Natural killer cell (primary cell): ENCODE measurements around the gene FOXN3. TPM values are rescaled to one million over a fixed set of nuclear protein-coding genes. Genes with fewer than 3 reads are reported as not detected.
"Not testable (repeated sequence)": the region's sequence is repeated elsewhere in the genome, so short reads cannot be mapped to it uniquely, and the experiment has no call there.

Source experiments
- ATAC-seq, 3 donors: fragments of 150-1000 bp in 2 of 3; fragments of 200-7000 bp in 1 of 3; cut with Tn5 transposase; 1 replicate in 1 of 3; 2 replicates in 2 of 3; pipeline ENCODE4 v1.10.0; 2021; ENCODE audit warnings: mild to moderate bottlenecking in 2 of 3, moderate library complexity in 2 of 3
- DNase-seq, 2 donors: peaks; one replicate each; pipeline versions ENCODE4 v3.0.0 to v3.0.0-alpha.2; 2013 to 2021; ENCODE audit warnings: mixed read lengths in 1 of 2
- H3K27ac ChIP-seq: one replicate; pipeline ENCODE4 v1.5.1; 2013; ENCODE audit warnings: mild to moderate bottlenecking, low read length
- H3K27me3 ChIP-seq: one replicate; pipeline ENCODE4 v1.6.1; 2013; ENCODE audit warnings: low read length; ENCODE audit not compliant: control insufficient read depth, insufficient read depth
- H3K36me3 ChIP-seq: one replicate; pipeline ENCODE4 v1.6.1; 2013; ENCODE audit warnings: low read length; ENCODE audit not compliant: control insufficient read depth, insufficient read depth
- H3K4me1 ChIP-seq: one replicate; pipeline ENCODE4 v1.6.1; 2013; ENCODE audit warnings: low read length; ENCODE audit not compliant: control insufficient read depth, insufficient read depth
- H3K4me3 ChIP-seq: one replicate; pipeline ENCODE4 v1.5.1; 2013; ENCODE audit warnings: low read length
- H3K9me3 ChIP-seq: one replicate; pipeline ENCODE4 v1.6.1; 2013; ENCODE audit warnings: low read length; ENCODE audit not compliant: control insufficient read depth, insufficient read depth
- H3K27ac Mint-ChIP-seq, 2 donors: one replicate each; pipeline ENCODE4 v1.8.0; 2022; ENCODE audit warnings: mild to moderate bottlenecking in 2 of 2, mixed read lengths in 2 of 2, moderate library complexity in 1 of 2
- H3K27me3 Mint-ChIP-seq, 2 donors: one replicate each; pipeline ENCODE4 v1.8.0; 2022; ENCODE audit warnings: low read depth in 2 of 2, mixed read lengths in 2 of 2
- H3K36me3 Mint-ChIP-seq: one replicate; pipeline ENCODE4 v1.8.0; 2022; ENCODE audit warnings: mixed read lengths
- H3K4me1 Mint-ChIP-seq, 2 donors: one replicate each; pipeline ENCODE4 v1.8.0; 2022; ENCODE audit warnings: mixed read lengths in 2 of 2
- H3K4me3 Mint-ChIP-seq: one replicate; pipeline ENCODE4 v1.8.0; 2022; ENCODE audit warnings: mild to moderate bottlenecking, moderate library complexity, mixed read lengths
- H3K9me3 Mint-ChIP-seq, 2 donors: one replicate each; pipeline ENCODE4 v1.8.0; 2022; ENCODE audit warnings: mixed read lengths in 2 of 2
- CTCF ChIP-seq: fragments of 200-600 bp; IDR thresholded peaks from one replicate; pipeline ENCODE4 v1.8.0; 2022; ENCODE audit warnings: antibody characterized with exemption
- WGBS: methylation state at CpG from one replicate; pipeline ENCODE4 v1.1.7; 2013; ENCODE audit warnings: missing lambda C conversion rate; ENCODE audit not compliant: insufficient coverage; 5-methylcytosine and 5-hydroxymethylcytosine counted together
- intact Hi-C: fragments of 100-400 bp; cut with micrococcal nuclease; formaldehyde crosslinking; loops from one replicate; pipeline ENCODE4 v1.14.2; 2022
- total RNA-seq, 4 donors: library from RNA; stranded (reverse); fragments of 120-200 nt in 1 of 4; gene quantifications; one replicate each; pipeline versions ENCODE4 v1.2.3 to v1.2.4, GENCODE V29; 2013 to 2022

The FOXN3 gene
- total RNA-seq, 3 donors from 2014 or later (not counting 1 experiment from before 2014, with no cell fraction given), result 209 to 216 (median 209) TPM

GRCh38 chr14:89121968-89122620 lies 294.9 kb downstream of the FOXN3 start:
- Histone ChIP-seq H3K4me3 (no peak overlapping the region), H3K36me3 (no peaks in the 10 kb centered on the region), H3K9me3 (no peaks in the 10 kb centered on the region), H3K27me3 (no peaks in the 10 kb centered on the region), H3K4me1 (no peaks in the 10 kb centered on the region), H3K27ac (no peak overlapping the region)
- WGBS, result 68% methylated on average over 4 of the region's 4 CpGs
- intact Hi-C loops, result no loop called here
- Mint-ChIP-seq H3K27ac (no peak overlapping the region), H3K9me3 (no peaks in the 10 kb centered on the region), H3K4me1 (no peaks in the 10 kb centered on the region), H3K36me3 (no peaks in the 10 kb centered on the region), H3K27me3 (peaks cover 15 to 33% of the 10 kb centered on the region in 2 donors), H3K4me3 (no peak overlapping the region)
- ATAC-seq (no peak), DNase-seq (no peak)
- no peak for TF ChIP-seq CTCF

GRCh38 chr14:89117012-89117411 lies 300.0 kb downstream of the FOXN3 start:
- Histone ChIP-seq H3K27me3 (no peaks in the 10 kb centered on the region), H3K36me3 (no peaks in the 10 kb centered on the region), H3K4me3 (no peak overlapping the region), H3K4me1 (no peaks in the 10 kb centered on the region), H3K27ac (no peak overlapping the region), H3K9me3 (no peaks in the 10 kb centered on the region)
- Mint-ChIP-seq H3K4me3 (no peak overlapping the region), H3K27ac (no peak overlapping the region), H3K4me1 (no peaks in the 10 kb centered on the region), H3K9me3 (no peaks in the 10 kb centered on the region), H3K36me3 (no peaks in the 10 kb centered on the region), H3K27me3 (peaks cover 20 to 30% of the 10 kb centered on the region in 2 donors)
- no peak for DNase-seq
- no peak for ATAC-seq
- intact Hi-C loops, result no loop called here
- WGBS, result 95% methylated on average over 5 of the region's 5 CpGs
- no peak for TF ChIP-seq CTCF

- no peaks in the 10 kb centered on the region for H3K9me3 ChIP-seq
- no peaks in the 10 kb centered on the region for H3K4me1 Mint-ChIP-seq
- H3K27ac Mint-ChIP-seq, result no peak overlapping the region
- no peaks in the 10 kb centered on the region for H3K36me3 Mint-ChIP-seq
- H3K27me3 Mint-ChIP-seq, result peaks cover 21 to 23% of the 10 kb centered on the region in 2 donors
- intact Hi-C loops, result no loop called here
- H3K27me3 ChIP-seq, result no peaks in the 10 kb centered on the region
- no peak for TF ChIP-seq CTCF
- no peak overlapping the region for H3K4me3 Mint-ChIP-seq
- H3K4me3 ChIP-seq, result no peak overlapping the region
- H3K4me1 ChIP-seq, result no peaks in the 10 kb centered on the region
- no peak overlapping the region for H3K27ac ChIP-seq
- DNase-seq, result no peak
- H3K36me3 ChIP-seq, result no peaks in the 10 kb centered on the region
- H3K9me3 Mint-ChIP-seq, result no peaks in the 10 kb centered on the region
- ATAC-seq, result no peak
Measured at GRCh38 chr14:89114109-89114508, 302.9 kb downstream of the FOXN3 start.

GRCh38 chr14:89112720-89113119 lies 304.3 kb downstream of the FOXN3 start:
- no peak for ATAC-seq
- no peak overlapping the region for H3K27ac ChIP-seq
- no peaks in the 10 kb centered on the region for H3K4me1 ChIP-seq
- Mint-ChIP-seq H3K27ac (no peak overlapping the region), H3K4me1 (no peaks in the 10 kb centered on the region), H3K4me3 (no peak overlapping the region), H3K36me3 (no peaks in the 10 kb centered on the region), H3K9me3 (no peaks in the 10 kb centered on the region), H3K27me3 (peaks cover 22 to 34% of the 10 kb centered on the region in 2 donors)
- no peaks in the 10 kb centered on the region for H3K9me3 ChIP-seq
- H3K27me3 ChIP-seq, result no peaks in the 10 kb centered on the region
- no peak for TF ChIP-seq CTCF
- H3K36me3 ChIP-seq, result no peaks in the 10 kb centered on the region
- 95% methylated on average over 18 of the region's 18 CpGs for WGBS
- DNase-seq, result no peak
- intact Hi-C loops, result no loop called here
- no peak overlapping the region for H3K4me3 ChIP-seq

- H3K36me3 Mint-ChIP-seq, ATAC-seq, intact Hi-C loops, H3K9me3 Mint-ChIP-seq, H3K27me3 ChIP-seq, H3K4me3 ChIP-seq, H3K4me1 ChIP-seq, H3K4me3 Mint-ChIP-seq, H3K4me1 Mint-ChIP-seq, H3K27ac Mint-ChIP-seq, DNase-seq, H3K36me3 ChIP-seq, H3K27ac ChIP-seq, H3K9me3 ChIP-seq: not testable (repeated sequence)
- peaks cover 20 to 39% of the 10 kb centered on the region in 2 donors for H3K27me3 Mint-ChIP-seq
- 93% methylated on average over 25 of the region's 25 CpGs for WGBS
Measured at GRCh38 chr14:89111766-89112543, 305.1 kb downstream of the FOXN3 start.
